GM18861 (cell line): ENCODE measurements around the gene ENHO.

Source experiments
- ATAC-seq: cut with Tn5 transposase; IDR thresholded peaks from one replicate; pipeline ENCODE4 v1.9.1; 2021; ENCODE audit not compliant: unreplicated experiment

ENHO gene

GRCh38 chr9:34508463-34508862, 14.3 kb downstream of the ENHO start:
- no peak for ATAC-seq

DNA sequence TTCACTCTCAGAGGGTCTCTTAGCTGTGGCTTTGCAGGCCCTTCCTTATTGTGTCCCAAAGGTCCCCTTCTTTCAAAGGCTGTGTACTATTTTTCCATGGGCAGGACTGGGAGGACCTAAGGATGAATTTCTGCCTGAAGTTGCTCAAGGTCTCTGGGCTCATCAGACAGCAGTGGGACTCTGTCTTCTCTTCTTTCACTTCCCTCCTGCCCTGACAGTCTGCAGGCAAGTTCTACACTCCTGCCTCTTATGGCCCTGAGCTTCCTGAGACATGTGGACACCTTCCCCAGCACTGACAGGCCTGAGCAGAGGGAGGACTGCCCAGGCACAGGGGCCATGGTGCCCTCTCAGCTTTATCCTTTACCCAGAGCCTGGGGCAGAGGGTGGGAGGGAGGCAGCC, 14.8 kb downstream of the ENHO start:
- ATAC-seq, result no peak

DNA sequence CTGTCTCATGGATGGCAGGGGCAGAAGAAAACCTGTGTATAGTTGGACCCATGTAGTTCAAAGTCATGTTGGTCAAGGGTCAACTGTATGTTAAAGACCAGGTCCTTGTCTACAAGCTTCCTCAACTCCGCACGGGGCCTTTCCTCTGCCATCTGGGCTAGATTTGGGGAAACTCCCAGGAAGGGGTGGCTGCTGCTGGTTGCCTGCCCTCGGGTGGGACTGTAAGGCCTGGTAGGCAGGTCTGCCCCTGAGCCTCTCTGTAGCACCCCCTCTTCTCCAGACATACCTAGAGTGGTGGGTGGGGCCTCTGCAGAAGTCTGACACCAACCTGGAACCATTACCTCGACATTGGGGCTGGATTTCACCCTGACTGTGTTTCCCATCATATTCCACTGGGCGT, 15.2 kb downstream of the ENHO start:
- no peak for ATAC-seq

- ATAC-seq, result no peak
Observed at GRCh38 chr9:34506623-34507022, 16.2 kb downstream of the ENHO start.

GRCh38 chr9:34505370-34506120, 17.2 kb downstream of the ENHO start:
- ATAC-seq, result no peak

- no peak for ATAC-seq
Observed at GRCh38 chr9:34503406-34503805, 19.4 kb downstream of the ENHO start.

DNA sequence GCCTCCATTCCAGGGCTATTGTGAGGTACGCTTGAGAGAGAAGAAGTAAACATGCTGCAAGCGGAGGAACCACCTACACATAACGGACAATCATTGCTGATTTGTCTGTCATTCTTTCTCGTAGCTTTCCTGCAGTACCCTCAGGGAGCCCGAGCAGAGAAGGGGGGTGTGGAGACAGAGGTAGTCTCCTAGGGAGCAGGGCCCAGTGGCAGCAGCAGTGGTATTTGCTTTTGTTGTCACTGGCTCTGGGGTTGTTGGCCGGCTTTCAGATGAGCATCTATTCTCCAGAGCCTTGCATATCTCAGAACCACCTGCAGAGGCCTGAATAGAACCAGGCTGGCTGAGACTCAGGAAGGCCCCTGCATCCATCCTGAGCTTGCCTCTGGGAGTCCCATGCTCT, 19.9 kb downstream of the ENHO start:
- no peak for ATAC-seq

DNA sequence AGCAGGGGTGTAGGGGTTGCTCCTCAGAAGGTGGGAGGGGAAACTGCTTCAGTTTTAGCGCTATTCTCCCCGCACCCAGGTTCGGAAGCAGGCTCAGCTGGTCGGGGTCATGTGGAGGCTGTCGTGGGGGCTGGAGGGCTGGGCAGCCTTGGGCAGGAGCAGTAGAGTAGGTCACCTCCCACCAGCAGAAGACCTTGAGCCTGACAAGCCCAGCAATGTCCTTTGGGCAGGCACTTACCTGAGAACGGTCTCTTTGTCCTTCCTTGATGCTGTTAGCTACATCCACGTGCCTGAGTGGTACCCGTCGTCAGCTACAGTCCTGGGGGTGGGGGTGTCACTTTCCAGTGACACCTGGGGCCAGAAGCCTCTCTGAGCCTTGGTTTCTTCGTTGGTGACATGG, 20.3 kb downstream of the ENHO start:
- ATAC-seq, result no peak

GRCh38 chr9:34501889-34502425, 20.8 kb downstream of the ENHO start:
- ATAC-seq, result no peak

- no peak for ATAC-seq
Observed at GRCh38 chr9:34501372-34501771, 21.4 kb downstream of the ENHO start.

GRCh38 chr9:34500623-34501267, 22.0 kb downstream of the ENHO start:
- ATAC-seq, result no peak

- no peak for ATAC-seq
Observed at GRCh38 chr9:34499076-34499475, 23.7 kb downstream of the ENHO start.

- no peak for ATAC-seq
Observed at GRCh38 chr9:34498553-34498952, 24.2 kb downstream of the ENHO start.

- no peak for ATAC-seq
Observed at GRCh38 chr9:34496149-34496712, 26.6 kb downstream of the ENHO start.

DNA sequence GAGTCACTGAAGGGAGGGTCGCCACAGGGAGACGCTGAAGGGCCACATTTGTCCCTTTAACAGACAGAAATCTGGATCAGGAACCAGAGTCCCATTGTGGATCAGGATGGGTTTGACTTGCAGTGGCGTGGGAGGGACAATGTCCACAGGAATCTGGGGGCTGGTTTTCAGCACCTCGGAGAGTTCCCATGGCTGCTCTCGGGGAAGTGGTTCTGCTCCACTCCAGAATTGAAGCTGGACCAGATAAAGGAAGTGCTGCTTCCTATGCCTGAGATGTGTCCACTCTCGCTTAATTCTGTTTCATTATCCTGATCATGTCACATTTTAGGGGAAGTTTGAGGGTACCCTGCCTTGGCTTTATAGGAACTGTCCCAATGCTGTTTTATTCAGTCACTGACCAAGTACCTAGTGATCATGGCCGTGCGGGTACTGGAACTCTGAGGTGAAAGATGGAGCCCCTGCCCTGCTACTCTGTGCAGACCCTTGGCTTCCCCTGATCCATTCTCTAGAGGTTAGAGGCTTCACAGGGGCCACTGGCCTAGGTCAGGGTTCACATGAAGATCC, 28.7 kb downstream of the ENHO start:
- no peak for ATAC-seq

GRCh38 chr9:34492051-34492450, 30.7 kb downstream of the ENHO start:
- no peak for ATAC-seq

- no peak for ATAC-seq
Observed at GRCh38 chr9:34491596-34491995, 31.2 kb downstream of the ENHO start.

DNA sequence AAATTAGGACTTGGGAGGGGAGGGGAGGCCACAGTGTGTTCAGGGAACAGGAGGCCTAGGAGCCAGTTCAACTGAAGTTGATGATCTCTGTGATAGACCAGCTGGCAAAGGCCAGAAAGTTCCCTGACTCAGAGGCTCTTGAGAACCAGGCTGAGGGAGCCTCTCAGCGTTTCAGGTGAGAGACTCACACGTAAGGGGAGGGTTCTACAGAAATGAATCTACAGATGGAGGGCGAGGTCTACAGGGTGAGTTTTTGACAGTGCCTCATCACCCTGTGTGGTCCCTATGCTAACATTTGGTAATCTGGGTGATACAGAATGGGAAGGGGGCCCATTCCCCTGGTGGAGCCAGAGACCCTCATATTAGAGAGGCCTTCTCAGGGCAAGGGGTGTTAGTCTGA, 32.0 kb downstream of the ENHO start:
- ATAC-seq, result no peak

GRCh38 chr9:34490360-34490759, 32.4 kb downstream of the ENHO start:
- ATAC-seq, result no peak

DNA sequence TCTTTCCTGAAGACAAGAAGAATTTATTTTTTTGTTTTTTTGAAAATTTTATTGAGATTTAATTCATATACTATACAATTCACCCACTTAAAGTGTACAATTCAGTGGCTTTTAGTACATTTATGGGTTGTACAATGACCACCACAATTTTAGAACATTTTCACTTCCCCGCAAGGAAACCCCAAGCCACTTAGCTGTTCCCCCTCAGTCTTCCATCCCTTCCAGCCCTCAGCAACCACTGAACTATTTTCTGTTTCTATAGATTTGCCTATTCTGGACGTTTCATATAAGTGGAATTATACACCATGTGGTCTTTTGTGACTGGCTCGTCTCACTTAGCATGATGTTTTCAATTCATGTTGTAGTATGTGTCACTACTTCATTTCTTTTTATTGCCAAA, 36.2 kb downstream of the ENHO start:
- no peak for ATAC-seq

DNA sequence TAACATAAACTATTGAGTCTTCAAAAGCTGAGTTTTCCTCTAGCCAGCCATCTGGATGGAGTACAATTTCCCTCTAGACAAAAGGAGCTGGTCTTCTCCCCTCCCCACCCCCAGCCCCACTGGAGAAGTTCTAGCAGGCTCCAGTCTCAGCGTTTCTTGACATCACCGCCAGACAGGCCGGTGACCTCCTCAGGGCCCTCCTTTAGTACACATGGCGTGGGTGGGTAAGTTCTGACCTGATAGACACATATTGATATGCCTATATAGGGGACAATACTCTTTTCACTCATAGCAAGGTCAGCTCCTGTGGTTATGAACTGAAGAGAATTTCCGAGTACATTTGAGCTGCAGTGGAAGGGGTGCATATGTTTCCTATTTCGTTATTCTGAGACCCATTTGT, 37.0 kb downstream of the ENHO start:
- ATAC-seq, result no peak

DNA sequence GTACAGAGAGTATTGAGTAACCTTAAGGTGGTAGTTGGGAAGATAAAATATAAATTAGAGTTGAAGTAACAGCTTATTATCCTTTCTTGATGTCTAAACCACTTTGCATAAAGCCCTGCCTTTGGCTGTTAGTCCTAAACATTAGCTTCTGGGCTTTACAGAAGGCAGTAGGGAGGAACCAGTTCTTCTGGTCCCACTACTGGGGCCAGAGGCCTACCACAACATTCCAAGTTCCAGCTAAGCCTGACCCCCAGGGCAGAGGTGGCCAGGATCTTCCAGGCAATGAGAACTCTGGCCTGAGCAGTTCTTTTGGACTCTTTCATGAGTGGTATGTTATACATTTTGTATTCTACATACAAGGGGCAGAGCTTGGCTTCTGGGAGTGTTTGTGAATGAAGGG, 38.1 kb downstream of the ENHO start:
- ATAC-seq, result no peak
